Measurements from ENCODE around the gene CCDC85C. TPM values are rescaled to one million over a fixed set of nuclear protein-coding genes. Genes with fewer than 3 reads are reported as not detected.

CCDC85C gene
- total RNA-seq, 1 experiment from 2014 or later = 33.2 TPM

- Histone ChIP-seq H2BK12ac (ENCODE audit: insufficient read length, low read depth, low read length) (no peak overlapping the region), H3K27me3 (ENCODE audit: insufficient read depth, low read length) (peaks cover 18% of the 10 kb centered on the region; the same call in 1 of the 2 replicates), H4K91ac (ENCODE audit: insufficient read length, low read depth, low read length) (no peak overlapping the region), H2BK5ac (ENCODE audit: insufficient read length, low read length) (no peak overlapping the region), H2BK15ac (ENCODE audit: low read depth, low read length) (no peak overlapping the region), H3K23me2 (ENCODE audit: insufficient read length, low read depth, low read length, poor library complexity, severe bottlenecking) (peaks cover 18% of the 10 kb centered on the region), H4K8ac (replicated peaks; ENCODE audit: insufficient read length, low read depth, low read length) (no peak overlapping the region), H3K18ac (ENCODE audit: insufficient read length, low read depth, low read length) (no peak overlapping the region), H3K23ac (ENCODE audit: insufficient read length, low read depth, low read length) (no peak overlapping the region), H2AFZ (ENCODE audit: low read length) (no peak overlapping the region), H3K9me3 (ENCODE audit: control insufficient read depth, low read depth, low read length) (no peaks in the 10 kb centered on the region), H3K9ac (ENCODE audit: extremely low read depth, insufficient read length, low read length) (peak overlapping the region; percentile 16), H4K5ac (ENCODE audit: insufficient read length, low read depth, low read length) (no peak overlapping the region), H2BK20ac (ENCODE audit: low read depth, low read length, poor library complexity, severe bottlenecking) (no peak overlapping the region), H3K56ac (ENCODE audit: insufficient read length, low read depth, low read length) (no peak overlapping the region), H3K14ac (ENCODE audit: insufficient read depth, low read length) (0 out of 2 replicates have a peak overlapping the region, but pooled peaks have one; percentile 55), H3K4me2 (ENCODE audit: insufficient read depth, insufficient read length, low read length) (peak overlapping the region; percentile 37), H3K4me1 (ENCODE audit: insufficient read depth, low read length) (no peaks in the 10 kb centered on the region; the same call in 1 of the 2 replicates), H2AK5ac (ENCODE audit: insufficient read length, low read length) (no peak overlapping the region), H3T11ph (ENCODE audit: low read length) (no peak overlapping the region), H2BK120ac (ENCODE audit: low read depth, low read length, poor library complexity, severe bottlenecking) (no peak overlapping the region), H3K79me2 (ENCODE audit: insufficient read depth, low read length) (peaks cover 8% of the 10 kb centered on the region; the same call in 1 of the 2 replicates), H4K20me1 (ENCODE audit: control insufficient read depth, insufficient read depth, insufficient read length) (no peaks in the 10 kb centered on the region), H3K79me1 (ENCODE audit: insufficient read depth, low read depth, low read length, poor library complexity, severe bottlenecking) (peaks cover 3% of the 10 kb centered on the region), H3K4ac (ENCODE audit: low read depth, low read length) (no peak overlapping the region), H3K27ac (ENCODE audit: insufficient read length, low read depth, low read length) (no peak overlapping the region)
- peaks cover 37% of the 10 kb centered on the region for H3K27me3 Mint-ChIP-seq (ENCODE audit: low read depth)
- no peak for TF ChIP-seq CTCF (conservative IDR thresholded peaks at IDR 0.05)
- peak overlapping the region; percentile 68 to 86 for H3K4me3 Mint-ChIP-seq
- no peak overlapping the region for H3K27ac Mint-ChIP-seq
- peaks cover 0 to 3% (median 0%) of the 10 kb centered on the region in 3 experiments; a peak in 4 of 7 replicates for H3K36me3 Mint-ChIP-seq (ENCODE audit: insufficient read depth in 1 of 3, low read depth in 3 of 3)
- DNase-seq = no peak
- peaks cover 40 to 64% of the 10 kb centered on the region in 2 experiments for H3K4me1 Mint-ChIP-seq
- H3K9me3 Mint-ChIP-seq = no peaks in the 10 kb centered on the region
- no CpG with 5 or more reads among the region's 18 CpGs for whole genome bisulfite sequencing (ENCODE audit: extremely low coverage, insufficient read length, low lambda C conversion rate)
These were observed 1.8 kb downstream of the CCDC85C start for GRCh38 chr14:99602054-99602787.
